HG03520 (cell line): ENCODE measurements around the gene RSKR.
A peak's percentile ranks its signal among the peaks of the same experiment; 100 is the strongest.
"Not testable (repeated sequence)": the region's sequence is repeated elsewhere in the genome, so short reads cannot be mapped to it uniquely, and the experiment has no call there.

ENCODE experiments used
- ATAC-seq: cut with Tn5 transposase; IDR thresholded peaks from one replicate; pipeline ENCODE4 v1.9.1; 2021; ENCODE audit warnings: mild to moderate bottlenecking, moderate library complexity; ENCODE audit not compliant: unreplicated experiment

Gene RSKR

DNA sequence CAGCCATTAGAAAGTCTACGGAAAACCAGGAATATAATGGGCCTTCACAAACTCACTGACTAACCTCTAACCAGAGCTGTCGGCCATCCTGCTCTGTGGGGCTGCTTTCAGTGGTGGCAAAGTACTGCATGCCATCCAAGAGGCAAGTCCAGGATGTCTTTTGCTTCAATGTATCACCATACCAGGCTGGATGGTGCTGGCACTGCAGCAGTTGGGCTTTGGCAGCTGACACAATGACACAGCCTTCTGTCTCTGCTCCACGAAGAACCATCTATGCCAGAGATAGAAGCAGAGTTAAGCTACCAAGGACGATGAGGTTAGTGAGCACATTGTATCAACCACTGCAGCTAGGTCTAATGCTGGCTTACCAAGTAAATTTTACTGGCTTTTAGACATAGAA is 9.7 kb upstream of the RSKR start:
- no peak for ATAC-seq

DNA sequence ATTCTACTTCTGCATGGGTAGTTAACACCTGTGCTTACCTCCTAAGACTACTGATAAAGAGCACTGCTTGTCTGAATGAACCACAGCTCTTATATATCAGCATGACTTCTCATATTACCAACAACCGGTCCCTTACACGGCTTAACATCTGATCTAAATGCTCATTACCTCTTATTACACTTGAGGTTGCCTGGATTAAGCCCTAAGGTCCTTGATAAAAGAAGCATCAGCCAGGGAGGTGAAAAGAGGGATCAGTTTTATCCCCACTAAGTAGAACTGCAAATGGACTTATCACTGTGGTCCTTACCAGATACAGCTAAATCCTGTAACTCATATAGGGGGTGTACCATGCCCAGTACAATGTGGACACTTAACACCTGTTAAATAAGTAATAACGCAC is 8.2 kb upstream of the RSKR start:
- ATAC-seq = no peak

DNA sequence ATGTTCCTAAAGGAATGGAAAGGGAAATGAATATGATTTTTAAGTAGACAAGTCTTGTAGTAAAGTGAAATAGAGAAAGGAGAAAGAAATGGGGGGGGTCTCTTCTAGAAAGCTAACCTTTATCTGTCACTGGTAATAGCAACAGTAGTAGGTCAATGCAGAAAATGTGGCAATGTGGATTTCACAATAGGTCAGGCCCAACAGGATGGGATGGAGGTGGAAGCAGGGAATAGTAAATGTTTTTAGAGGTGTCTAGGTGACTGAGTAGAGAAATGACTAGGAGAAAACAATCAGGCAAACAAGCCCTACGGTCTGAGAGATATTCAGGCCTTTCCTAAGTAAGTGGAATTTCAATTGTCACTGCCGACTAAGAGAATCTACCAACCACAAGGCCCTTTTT is 6.0 kb upstream of the RSKR start:
- no peak for ATAC-seq

DNA sequence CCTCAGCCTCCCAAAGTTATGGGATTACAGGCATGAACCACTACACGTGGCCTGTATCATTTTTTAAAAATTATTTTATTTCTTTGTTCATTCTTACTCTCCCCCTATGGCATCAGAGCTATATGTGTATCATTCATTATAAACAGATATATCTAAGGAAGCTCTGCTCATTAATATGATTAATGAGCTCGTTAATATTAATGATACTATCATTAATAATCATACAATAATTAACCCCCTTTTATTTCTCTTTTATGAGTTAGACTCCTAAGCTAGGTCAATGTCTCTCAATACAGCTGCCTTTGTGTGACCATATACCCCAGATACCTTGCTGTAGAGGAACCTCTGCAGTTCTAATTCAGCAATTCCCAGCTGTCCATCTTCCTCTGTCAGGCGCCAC is 4.5 kb upstream of the RSKR start:
- ATAC-seq = no peak

DNA sequence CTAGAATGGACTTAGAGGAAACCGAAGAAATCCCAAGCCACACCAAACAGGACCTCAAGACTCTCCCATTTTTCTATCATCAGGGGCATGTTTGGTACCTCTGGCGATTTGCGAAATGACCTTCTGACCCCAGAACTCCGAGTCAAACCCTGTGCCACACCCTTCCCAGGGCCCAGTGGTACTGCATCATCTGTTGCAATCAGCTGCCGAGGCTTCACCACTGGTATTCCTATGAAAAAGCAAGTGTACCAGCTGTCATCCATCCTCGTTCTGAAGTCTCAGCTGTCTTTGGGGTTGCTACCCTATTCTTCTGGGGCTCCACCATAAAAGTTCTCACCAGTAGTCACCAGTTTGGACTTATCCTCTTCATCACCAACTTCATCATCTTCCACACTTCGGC is 2.3 kb upstream of the RSKR start:
- no peak for ATAC-seq

DNA sequence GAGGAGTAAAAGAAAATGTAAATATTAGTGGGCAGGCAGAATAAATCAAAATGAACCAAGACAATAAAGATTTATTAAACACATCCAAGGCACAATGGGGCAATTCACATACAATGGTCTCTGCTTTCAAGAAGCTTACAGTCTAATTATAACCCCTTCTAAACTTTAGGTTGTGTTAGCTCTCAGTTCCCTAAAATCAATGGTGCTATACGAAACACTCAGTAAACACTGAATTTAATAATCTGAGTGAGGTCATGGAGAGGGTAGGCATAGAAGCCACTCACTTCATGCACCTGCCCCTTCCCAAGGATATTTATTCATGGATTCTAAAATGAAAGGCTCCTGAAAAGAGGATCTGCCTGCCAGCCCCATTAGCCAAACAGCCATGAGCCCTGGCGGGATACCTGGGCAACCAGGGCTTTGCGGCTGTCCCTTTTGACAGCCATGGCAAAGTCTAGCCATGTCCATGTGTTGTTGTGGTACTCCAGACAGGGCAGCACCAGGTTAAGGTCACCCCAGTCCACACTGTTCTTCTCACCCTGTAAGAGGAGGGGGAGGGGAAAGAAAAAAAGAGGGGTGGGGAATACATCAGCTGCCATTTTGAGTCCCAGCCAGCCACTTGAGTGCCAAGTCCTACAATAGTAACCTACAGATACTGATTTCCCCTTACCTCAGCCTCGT is 1.4 kb upstream of the RSKR start:
- ATAC-seq = no peak

DNA sequence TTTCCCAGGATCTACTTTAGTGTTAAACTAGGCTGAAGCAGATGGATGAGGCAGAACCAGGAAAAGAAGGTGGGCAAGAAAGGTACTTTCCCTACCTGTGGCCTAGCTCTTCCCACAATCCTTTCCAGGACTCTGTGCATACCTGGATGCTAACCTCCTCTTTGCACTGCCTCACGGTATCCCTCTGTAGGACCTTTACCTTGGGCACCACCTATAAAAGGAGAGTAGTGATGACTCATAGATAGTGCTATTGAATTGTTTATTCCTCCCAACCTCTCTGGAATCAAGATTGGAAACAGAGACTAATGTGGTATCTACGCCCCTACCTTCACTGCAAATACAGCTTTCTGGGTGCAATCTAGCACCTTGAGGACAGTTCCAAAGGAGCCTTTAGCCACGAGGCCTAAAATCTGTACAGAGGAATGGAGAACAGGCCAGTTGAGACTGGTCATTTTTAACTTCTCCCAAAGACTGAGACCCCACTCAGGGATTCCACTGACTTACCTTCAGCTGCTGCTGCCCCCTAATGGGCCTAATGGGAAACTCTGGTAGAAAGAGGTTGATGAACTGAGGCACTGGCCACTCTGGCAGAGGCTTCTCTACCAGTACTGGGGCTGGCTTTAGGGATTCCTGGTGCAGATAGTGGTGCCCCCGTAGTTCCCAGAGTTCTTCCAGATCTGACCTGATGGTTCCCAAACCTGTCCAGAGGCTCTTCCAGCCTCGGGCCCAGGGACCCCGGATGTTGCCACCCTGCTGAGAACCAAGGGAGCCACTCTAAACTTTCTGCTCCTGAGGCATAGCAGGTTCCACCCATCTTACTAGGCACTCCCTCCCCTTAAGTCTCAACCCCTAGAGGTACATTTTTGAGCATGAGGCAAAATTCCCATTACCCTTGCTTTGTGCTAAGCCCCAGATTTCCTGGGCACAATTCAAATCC is 781 bp downstream of the RSKR start:
- ATAC-seq = no peak

DNA sequence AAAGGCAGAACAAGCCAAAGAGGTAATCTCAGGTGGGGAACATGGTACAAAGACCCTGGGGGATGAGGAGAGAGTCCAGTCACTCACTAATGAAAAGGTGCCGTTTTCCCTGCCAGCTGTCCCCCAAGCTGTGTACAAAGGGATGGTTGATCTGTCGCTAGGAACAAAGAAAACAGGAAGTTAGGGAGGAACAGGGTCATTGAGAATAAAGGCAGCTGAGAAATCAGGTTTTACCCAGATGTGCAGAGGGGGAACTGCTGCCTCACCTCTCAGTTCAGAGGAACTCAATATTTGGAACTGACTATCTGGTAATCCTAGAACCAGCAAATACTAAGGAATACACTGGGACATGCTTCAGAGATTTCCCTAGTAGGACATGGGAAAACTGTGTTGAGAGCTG is 1.5 kb downstream of the RSKR start:
- ATAC-seq = no peak

DNA sequence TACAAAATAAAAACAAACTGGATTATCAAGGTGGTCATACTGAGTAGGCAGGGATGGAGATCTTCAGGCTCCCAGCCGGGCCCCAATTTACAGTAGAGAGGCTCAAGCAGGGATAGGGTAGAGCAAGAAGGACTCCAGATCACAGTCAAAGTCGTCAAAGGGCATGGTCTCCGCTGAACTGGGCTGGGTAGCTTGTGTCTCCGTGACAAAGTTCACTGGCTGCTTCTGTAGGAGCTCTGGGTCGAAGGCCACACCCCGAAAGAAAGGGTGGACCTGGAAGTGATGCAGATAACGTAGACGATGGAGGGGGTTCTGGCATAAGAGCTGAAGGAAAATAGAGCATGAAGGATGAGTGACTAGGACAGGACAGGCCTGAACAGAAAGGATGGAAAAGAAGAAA is 3.6 kb downstream of the RSKR start:
- ATAC-seq = no peak

DNA sequence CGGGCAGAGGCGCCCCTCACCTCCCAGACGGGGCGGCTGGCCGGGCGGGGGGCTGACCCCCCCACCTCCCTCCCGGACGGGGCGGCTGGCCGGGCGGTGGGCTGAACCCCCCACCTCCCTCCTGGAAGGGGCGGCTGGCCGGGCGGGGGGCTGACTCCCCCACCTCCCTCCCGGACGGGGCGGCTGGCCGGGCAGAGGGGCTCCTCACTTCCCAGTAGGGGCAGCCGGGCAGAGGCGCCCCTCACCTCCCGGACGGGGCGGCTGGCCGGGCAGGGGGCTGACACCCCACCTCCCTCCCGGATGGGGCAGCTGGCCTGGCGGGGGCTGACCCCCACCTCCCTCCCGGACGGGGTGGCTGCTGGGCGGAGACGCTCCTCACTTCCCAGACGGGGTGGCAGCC is 10.0 kb downstream of the RSKR start:
- ATAC-seq = not testable (repeated sequence)

DNA sequence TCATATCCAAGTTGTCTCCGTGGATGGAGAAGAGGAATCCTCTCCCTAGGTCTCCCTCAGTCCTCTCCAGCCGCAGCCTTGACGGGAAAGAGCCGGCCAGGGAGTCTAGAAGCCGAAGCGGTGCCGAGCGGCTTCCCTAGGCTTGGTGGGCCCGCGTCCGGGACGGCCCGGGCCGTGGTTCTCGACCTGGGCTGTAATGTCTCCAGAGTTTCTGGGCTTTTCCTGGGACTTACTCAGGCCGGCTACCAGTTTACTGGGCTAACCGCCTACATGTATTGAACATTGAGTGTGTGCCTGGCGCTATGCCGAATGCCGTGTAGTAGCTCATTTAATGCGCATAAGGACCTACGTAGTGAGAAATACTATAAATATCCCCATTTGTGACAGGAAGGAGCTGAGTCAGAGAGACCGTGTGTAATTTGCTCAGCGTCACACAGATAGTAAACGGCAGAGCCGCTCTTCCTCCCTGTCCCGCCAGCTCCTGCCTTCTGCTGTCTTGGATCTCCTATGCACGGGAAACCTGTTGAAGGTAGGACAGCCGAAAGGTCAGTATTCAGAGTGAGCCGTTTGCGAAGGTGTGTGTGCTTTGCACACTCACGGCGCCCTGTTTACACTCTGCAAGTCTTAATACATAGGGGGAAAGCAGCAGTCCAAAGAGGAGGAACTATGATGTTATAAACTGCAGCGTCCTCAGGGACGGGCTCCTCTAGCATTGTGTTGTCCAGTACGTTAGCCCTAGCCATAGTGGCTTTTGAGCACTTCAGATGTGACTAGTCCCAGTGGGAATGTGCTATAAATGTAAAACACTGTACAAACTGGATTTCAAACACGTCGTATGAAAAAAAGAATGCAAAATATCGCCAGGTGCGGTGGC is 14.4 kb downstream of the RSKR start:
- peak; percentile 38 for ATAC-seq

DNA sequence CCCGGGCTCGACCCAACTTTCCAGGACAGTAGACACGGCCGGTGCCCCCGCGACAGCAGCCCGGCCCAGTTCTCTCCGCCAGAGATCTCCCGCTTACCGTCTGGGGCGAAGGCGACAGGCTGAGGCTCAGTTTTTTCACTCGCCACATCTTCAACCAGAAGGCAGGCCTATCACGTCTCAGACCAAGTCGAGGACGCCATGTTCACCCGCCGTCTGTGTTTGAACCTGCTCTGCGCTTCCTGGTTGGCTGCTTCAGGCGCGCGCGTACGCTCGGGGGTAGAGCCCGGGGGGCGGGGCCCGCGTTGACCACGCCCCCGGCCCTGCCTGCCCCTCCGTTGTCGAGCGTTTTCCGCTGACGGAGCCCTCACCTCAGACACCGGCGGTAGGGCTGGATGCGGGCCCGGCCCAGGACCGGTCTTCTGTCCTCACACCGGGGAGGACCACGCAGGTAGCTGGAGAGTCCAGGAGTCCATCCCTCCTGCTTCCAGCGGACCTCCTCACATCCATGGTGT is 15.1 kb downstream of the RSKR start, which contains the start of gene SPAG5:
TSS of gene SPAG5 (minus strand) at position 227 of the 512 bp plus-strand sequence. CDS start at position 148, 79 bp downstream.
- ATAC-seq = peak; percentile 75

DNA sequence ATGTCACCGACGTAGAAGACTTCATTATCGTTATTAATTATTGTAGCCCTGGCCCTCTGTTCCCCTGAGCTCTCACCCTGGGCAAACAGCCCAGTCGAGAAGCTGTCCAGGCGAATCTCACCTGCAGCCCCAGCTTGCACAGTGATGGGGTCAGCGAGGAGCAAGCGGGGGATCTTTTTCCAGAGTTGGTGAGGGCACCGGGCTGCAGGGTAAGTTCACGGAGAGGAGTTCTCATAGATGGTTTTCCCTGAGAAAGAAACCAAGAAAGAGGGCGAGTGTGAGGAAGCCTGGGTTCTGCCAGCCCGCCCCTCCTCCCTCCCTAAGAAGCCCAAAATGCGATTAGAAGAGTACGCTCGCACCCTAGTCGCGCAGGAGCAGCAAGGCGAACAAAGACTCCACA is 15.6 kb downstream of the RSKR start:
- ATAC-seq = no peak

DNA sequence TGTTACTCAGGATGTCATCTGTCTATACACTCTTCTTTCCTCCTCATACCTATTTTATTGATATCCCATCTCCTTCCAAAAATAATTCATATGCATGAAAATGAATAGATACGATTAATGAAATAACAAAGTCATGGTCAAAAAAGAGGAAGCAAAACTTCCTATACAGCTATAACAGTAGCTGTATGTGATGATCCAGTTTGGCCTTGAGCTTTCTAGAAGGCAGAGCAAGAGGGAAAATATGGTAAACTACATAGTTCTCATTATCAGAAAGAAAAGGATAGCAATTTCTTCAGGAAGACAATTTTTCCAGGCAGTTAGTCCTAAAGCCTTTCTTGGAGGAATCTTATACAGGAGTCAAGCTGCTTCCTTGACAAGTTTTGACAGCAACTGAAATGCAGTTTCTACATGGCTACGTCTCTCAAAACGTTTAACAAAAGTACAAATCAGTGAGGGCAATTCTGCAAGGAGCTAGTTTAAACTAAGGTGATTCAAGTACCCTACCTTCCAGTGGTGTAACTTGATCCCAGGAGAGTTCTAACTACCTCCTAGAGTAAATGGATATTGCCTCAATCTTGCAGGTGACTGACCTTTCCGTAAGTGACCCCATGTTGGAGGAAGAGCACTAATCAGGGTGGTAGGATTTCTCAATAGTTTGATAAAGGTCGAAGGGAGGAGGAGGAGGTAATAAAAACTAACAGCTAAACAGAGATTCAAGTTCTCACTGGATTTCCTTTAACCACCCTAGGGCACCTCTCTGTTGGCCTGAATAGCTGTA is 16.2 kb downstream of the RSKR start:
- no peak for ATAC-seq

DNA sequence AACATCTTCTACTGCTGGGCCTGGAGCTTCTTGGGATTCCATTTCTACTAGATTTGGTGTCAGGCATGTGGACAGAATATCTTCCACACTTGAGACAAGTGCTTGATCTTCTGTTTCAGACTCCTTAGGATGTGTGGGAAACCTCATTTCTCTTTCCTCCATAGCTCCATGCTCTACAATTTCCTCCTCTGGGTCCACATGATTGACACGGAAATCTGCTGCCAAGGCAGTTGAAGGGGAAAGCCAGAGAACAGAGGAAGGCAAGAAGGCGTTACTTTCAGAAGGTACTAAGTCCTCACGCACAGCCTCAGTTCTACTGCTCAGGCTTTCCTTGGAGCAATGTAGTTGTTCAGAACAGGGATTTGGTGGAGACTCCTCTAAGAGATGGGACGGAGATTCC is 21.7 kb downstream of the RSKR start:
- no peak for ATAC-seq

DNA sequence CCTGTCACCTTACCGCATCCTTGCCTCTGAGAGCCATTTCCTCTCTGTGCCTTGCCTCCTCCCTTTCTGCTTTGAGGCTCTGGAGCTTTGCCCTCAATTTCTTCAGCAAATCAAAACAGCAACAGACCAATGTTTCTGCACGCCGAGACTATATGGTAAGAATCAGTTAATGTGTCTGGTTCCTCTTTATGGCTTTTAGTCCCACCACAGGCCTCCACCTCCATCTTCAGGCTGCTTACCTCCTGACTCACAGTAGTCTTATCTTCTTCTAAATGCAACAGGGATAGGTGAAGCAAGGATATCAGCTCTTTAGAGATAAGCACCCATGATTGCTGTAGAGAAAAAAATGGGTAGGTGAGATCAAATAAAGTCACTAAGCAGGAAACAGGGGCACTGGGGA is 28.1 kb downstream of the RSKR start:
- no peak for ATAC-seq

DNA sequence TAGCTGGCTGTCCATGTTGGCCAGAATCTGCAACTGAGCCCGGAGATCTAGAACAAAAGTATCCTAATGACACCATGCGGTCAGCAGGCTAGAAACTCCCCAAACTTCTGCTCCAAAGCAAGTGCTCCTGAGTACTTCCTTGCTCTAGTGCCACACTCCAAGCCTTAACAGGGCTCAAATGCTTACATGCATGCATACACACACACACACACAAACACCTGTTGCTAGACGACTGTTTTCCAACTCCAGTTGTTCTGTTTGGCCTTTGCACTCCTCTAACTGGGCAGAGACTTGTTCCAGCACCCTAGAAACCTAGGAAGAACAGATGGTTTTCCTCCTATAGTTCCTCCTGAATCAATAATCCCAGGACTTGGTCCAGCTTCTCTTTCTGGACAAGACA is 29.6 kb downstream of the RSKR start:
- no peak for ATAC-seq

DNA sequence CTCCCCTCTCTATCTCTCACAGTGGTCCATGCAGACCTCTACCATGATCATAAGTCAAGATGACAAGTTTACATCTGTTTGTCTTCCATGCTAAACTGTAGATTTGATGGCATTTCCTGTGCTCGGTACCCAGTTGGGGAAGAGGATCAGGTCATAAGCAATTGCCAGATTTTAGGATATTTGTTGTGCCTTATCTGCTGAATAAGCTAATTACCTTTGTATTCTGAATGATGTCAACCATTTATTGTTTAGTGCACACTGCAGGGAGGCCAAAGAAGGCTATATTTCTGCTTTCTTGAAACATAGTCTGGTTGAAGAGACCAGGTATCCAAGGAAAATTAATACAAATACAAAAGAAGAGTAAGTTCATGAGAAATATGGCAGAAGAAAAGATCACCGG is 31.5 kb downstream of the RSKR start:
- no peak for ATAC-seq

DNA sequence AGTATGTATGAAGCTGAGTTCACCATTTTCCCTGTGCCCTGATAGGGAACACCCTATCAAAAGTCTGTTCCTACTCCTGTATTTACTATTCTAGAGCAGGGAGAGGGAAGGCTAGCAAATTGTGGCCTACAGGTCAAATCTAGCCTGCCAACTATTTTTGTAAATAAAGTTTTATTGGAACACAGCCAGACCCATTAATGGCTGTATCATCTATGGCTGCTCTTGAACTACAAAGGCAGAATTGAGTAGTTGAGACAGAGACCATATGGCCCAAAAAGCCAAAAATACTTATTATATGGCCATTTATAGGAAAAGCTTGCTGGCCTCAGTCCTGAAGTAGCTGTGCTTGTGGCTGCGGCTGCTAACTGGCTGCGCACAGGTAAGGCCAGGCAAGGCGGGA is 33.0 kb downstream of the RSKR start:
- ATAC-seq = no peak

DNA sequence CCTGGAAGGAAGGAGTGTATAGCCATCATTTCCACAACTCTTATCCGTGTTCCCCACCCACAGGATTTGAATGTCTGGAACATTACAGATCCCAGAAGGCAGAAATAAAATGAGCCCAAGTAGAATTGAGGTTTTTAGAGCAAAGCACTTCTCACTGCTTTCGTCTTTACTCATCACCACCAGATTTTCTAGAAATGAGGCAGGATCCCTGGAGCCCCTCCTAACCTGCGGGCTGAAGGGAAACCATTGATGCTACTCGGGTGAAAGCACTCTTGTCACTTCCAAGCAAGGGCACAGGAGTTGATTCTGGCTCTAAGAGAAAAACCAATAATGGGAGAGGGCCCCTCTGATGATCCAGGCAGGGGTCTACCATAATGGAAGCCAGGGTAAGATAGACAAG is 34.5 kb downstream of the RSKR start:
- no peak for ATAC-seq
